NCI-H748 treated with DMSO at 0.1 percent for 48 hours (cell line): ENCODE measurements around the gene HDAC4.

ENCODE experiments used
- DNase-seq: peaks from one replicate; lab custom pipeline; 2025; lab: John Stamatoyannopoulos, UW

The HDAC4 gene

GRCh38 chr2:239201884-239202283 is 198.9 kb downstream of the HDAC4 start:
- DNase-seq: no peak

- no peak for DNase-seq
Observed at GRCh38 chr2:239201531-239201876, 199.3 kb downstream of the HDAC4 start.

- no peak for DNase-seq
Observed at GRCh38 chr2:239200646-239201530, 199.9 kb downstream of the HDAC4 start.

- DNase-seq: no peak
Observed at GRCh38 chr2:239199041-239199768, 201.6 kb downstream of the HDAC4 start.

- DNase-seq: no peak
Observed at GRCh38 chr2:239198221-239198620, 202.6 kb downstream of the HDAC4 start.

- DNase-seq: no peak
Observed at GRCh38 chr2:239197146-239197545, 203.7 kb downstream of the HDAC4 start.

- no peak for DNase-seq
Observed at GRCh38 chr2:239196474-239197021, 204.3 kb downstream of the HDAC4 start.

GRCh38 chr2:239195992-239196391 is 204.8 kb downstream of the HDAC4 start:
- DNase-seq: no peak

GRCh38 chr2:239195318-239195871 is 205.4 kb downstream of the HDAC4 start:
- DNase-seq: no peak

- no peak for DNase-seq
Observed at GRCh38 chr2:239194731-239195317, 206.0 kb downstream of the HDAC4 start.

GRCh38 chr2:239193925-239194677 is 206.7 kb downstream of the HDAC4 start:
- no peak for DNase-seq

- DNase-seq: no peak
Observed at GRCh38 chr2:239193401-239193811, 207.4 kb downstream of the HDAC4 start.

GRCh38 chr2:239192975-239193374 is 207.8 kb downstream of the HDAC4 start:
- no peak for DNase-seq

GRCh38 chr2:239192456-239192855 is 208.4 kb downstream of the HDAC4 start:
- DNase-seq: no peak

GRCh38 chr2:239190921-239191885 is 209.6 kb downstream of the HDAC4 start:
- DNase-seq: no peak

GRCh38 chr2:239190361-239190760 is 210.5 kb downstream of the HDAC4 start:
- no peak for DNase-seq

GRCh38 chr2:239189711-239190131 is 211.1 kb downstream of the HDAC4 start:
- DNase-seq: no peak

GRCh38 chr2:239188536-239188935 is 212.3 kb downstream of the HDAC4 start:
- no peak for DNase-seq

- no peak for DNase-seq
Observed at GRCh38 chr2:239187464-239188253, 213.2 kb downstream of the HDAC4 start.
